Skeletal muscle tissue (tissue), 4 donors: ENCODE data around the gene TNFAIP8L3. TPM values are rescaled to one million over a fixed set of nuclear protein-coding genes. Genes with fewer than 3 reads are reported as not detected.
A peak's percentile ranks its signal among the peaks of the same experiment; 100 is the strongest.

Experiments used
- H3K27ac ChIP-seq: one replicate; pipeline ENCODE4 v1.7.0; 2013; ENCODE audit warnings: mild to moderate bottlenecking, low read depth, low read length, inconsistent platforms
- H3K27me3 ChIP-seq, 3 donors: one replicate each; pipeline ENCODE4 v1.7.0; 2013; ENCODE audit warnings: low read length in 3 of 3; ENCODE audit not compliant: control insufficient read depth in 3 of 3, insufficient read depth in 3 of 3
- H3K36me3 ChIP-seq, 3 donors: one replicate each; pipeline ENCODE4 v1.7.0; 2013; ENCODE audit warnings: low read length in 3 of 3; ENCODE audit not compliant: control insufficient read depth in 3 of 3, insufficient read depth in 3 of 3
- H3K4me1 ChIP-seq, 3 donors: one replicate each; pipeline ENCODE4 v1.7.0; 2013; ENCODE audit warnings: low read length in 3 of 3, mild to moderate bottlenecking in 3 of 3; ENCODE audit not compliant: control insufficient read depth in 3 of 3, insufficient read depth in 3 of 3
- H3K4me3 ChIP-seq, 3 donors: one replicate each; pipeline ENCODE4 v1.7.0; 2013; ENCODE audit warnings: low read length in 3 of 3
- H3K9ac ChIP-seq, 3 donors: one replicate each; pipeline ENCODE4 v1.7.0; 2013; ENCODE audit warnings: low read length in 3 of 3, mild to moderate bottlenecking in 3 of 3, moderate library complexity in 2 of 3, low read depth in 1 of 3
- H3K9me3 ChIP-seq, 3 donors: one replicate each; pipeline ENCODE4 v1.7.0; 2013; ENCODE audit warnings: low read length in 3 of 3; ENCODE audit not compliant: control insufficient read depth in 3 of 3
- total RNA-seq: library from RNA; depleted of rRNA; stranded (reverse); fragments of >200 nt; gene quantifications from one replicate; pipeline ENCODE4 v1.2.3, GENCODE V29; 2014
- donor health status: Osteomylitis.

Gene TNFAIP8L3
- total RNA-seq, 1 donor from 2014 or later, result 2.1 TPM

DNA sequence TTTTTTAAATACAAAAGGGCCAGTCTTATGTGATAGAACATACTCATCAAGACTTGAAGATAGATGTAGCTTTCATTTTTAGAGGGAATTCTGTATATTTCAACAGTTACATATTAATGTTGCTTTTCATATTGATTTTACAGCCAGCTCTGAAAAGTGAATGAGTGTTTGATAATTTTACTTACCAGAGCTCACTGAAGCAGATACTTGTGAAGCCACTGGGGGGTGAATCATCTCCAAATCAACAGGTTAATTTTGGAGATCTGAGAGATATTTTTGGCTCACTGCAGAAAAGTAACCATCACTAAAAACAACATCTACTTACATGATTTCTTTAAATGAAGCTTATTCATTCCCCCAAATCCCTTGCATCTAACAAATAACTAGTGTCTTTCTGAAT, 24.7 kb downstream of the TNFAIP8L3 start:
- Histone ChIP-seq H3K27ac (no peak overlapping the region), H3K9me3 (no peaks in the 10 kb centered on the region)

DNA sequence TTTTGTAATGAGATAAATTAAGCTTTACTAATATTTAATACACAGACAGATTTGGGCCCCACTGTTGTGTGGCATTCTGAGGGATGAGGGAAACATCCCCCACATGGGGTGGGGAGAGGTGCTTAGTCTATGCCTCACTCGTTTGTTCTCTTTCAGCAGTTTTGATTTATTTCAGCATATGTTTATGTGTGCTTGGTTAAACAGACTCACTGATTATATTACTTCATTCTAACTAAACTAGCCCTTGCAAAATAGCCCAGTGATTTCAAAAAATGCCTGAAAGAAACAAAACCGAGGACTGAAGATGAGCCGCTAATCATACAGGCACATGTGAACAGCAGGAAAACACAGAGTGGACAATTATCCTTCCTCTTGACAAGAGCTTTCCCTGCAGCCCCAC, 27.2 kb downstream of the TNFAIP8L3 start:
- Histone ChIP-seq H3K9ac (no peak overlapping the region), H3K36me3 (no peaks in the 10 kb centered on the region), H3K27me3 (no peaks in the 10 kb centered on the region), H3K4me1 (no peaks in the 10 kb centered on the region), H3K27ac (no peak overlapping the region), H3K4me3 (no peak overlapping the region), H3K9me3 (no peaks in the 10 kb centered on the region)

More for the DNA sequence above, 24.7 kb downstream of the TNFAIP8L3 start:
- H3K27me3 ChIP-seq, result no peaks in the 10 kb centered on the region
- no peak overlapping the region for H3K4me3 ChIP-seq
- H3K4me1 ChIP-seq, result peaks cover under 1 to 5% (median 2%) of the 10 kb centered on the region in 3 donors
- H3K36me3 ChIP-seq, result no peaks in the 10 kb centered on the region
- no peak overlapping the region for H3K9ac ChIP-seq

DNA sequence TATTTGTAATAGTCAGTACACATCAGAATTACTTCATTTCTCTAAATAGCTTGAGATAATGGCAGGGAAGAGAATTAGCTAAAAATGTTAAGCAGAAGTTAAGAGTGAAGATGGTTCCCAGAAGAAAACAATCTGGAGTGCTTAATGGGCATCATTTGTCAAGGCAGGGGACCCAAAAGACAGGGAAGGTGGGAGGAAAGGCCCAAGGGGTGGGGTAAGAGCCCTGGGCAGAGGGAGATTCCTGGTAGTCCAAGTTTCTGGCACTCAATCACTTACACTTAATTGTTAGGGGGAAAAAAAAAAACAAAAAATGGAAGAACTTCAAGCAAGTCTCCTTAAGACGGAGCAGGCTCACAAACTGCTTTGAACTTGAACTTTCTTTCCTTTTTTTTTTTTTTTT, 28.9 kb downstream of the TNFAIP8L3 start:
- H3K9me3 ChIP-seq, result no peaks in the 10 kb centered on the region
- H3K36me3 ChIP-seq, result no peaks in the 10 kb centered on the region
- no peaks in the 10 kb centered on the region for H3K27me3 ChIP-seq
- H3K4me3 ChIP-seq, result no peak overlapping the region
- H3K27ac ChIP-seq, result no peak overlapping the region
- no peak overlapping the region for H3K9ac ChIP-seq
- no peaks in the 10 kb centered on the region for H3K4me1 ChIP-seq

DNA sequence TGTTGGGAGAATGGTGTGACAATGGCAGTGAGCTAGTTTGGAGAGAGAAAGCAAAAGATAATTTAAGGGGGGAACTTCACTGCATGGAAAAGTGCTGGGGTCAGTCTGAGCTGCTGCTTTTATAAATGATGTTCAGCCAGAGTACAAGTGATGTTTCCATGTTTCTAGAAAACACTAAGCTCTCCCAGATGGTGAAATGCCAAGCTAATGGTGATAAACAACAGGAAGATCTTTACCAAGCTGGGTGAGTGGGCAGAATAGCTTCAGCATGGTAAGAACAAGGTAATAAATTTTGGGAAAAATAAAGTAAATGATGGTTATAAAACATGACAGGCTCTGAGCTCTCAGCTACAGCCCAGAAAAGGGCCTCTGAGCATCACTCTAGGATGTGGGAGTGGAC, 29.4 kb downstream of the TNFAIP8L3 start:
- no peak overlapping the region for H3K4me3 ChIP-seq
- no peak overlapping the region for H3K27ac ChIP-seq
- no peaks in the 10 kb centered on the region for H3K27me3 ChIP-seq
- H3K9ac ChIP-seq, result no peak overlapping the region
- no peaks in the 10 kb centered on the region for H3K36me3 ChIP-seq
- no peaks in the 10 kb centered on the region for H3K9me3 ChIP-seq
- no peaks in the 10 kb centered on the region for H3K4me1 ChIP-seq

DNA sequence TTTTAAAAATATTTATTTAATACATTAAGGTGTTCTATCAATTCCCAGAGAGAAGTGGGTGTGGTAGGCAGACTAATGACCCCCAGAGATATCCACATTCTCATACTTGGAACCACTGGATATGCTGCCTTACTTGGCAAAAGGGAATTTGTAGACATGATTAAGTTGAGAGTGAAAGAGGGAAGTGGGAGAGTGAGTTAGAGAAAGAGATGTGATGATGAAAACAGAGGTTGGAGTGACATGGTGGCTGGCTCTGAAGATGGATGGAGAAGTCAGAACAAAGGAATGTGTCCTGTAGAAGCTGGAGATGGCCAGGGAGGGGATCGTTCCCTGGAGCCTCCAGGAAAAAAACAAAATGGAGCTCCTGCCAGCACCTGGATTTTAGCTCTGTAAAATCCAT, 32.0 kb downstream of the TNFAIP8L3 start:
- Histone ChIP-seq H3K4me1 (no peaks in the 10 kb centered on the region), H3K27me3 (no peaks in the 10 kb centered on the region), H3K9ac (no peak overlapping the region), H3K36me3 (peaks cover 0 to 3% (median 0%) of the 10 kb centered on the region in 3 donors), H3K4me3 (no peak overlapping the region), H3K9me3 (no peaks in the 10 kb centered on the region), H3K27ac (no peak overlapping the region)

DNA sequence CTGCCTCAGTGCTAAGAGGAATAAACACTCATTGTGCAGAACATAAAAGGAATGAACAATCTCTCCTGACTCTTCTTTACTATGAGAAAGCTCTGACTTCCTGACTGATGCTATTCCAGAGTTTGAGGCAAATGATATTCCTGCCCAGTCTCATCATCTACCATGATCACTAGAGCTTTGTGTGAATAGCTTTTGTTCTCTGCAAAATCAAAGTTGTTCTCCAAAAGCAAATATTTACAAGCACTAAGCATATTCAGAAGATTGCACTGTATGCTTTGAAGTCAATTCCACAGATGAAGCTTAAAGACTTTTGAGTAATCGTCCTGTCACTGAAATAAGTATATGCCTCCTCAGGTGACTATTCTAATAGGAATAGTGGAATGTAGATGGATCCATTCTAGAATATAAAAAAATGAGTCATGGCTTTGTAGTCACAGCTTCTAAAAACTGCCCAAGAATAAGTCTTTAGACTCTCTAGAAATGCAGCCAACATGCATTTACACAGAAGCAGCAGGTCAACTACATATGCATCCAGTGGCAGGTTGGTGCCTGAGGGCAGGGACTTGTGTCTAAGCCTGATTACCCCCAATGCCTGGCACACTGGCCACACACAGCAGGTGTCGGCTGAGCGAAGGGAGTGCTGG, 34.6 kb downstream of the TNFAIP8L3 start:
- no peaks in the 10 kb centered on the region for H3K4me1 ChIP-seq
- no peak overlapping the region for H3K9ac ChIP-seq
- H3K27ac ChIP-seq, result no peak overlapping the region
- H3K27me3 ChIP-seq, result no peaks in the 10 kb centered on the region
- no peak overlapping the region for H3K4me3 ChIP-seq
- no peaks in the 10 kb centered on the region for H3K9me3 ChIP-seq
- H3K36me3 ChIP-seq, result peaks cover 0 to 9% (median 0%) of the 10 kb centered on the region in 3 donors

DNA sequence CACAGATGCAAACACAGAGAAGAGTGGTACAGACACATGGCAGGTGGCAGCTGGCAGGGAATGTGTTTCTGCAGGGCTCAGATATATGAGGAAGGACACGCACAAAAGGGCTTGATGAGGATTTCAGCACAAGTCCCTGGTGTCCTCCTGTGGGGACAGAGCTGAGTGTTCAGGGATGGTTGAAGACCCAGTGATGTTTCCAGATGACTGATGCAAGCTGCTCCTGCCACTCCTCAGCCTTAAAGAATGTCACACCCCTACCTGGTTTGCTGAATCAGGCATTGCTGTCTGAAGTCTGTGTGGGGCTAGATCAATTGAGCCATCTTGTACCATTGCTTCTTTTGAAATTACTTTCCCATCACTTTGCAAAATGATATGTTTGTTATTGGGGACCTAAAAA, 40.2 kb downstream of the TNFAIP8L3 start:
- no peak overlapping the region for H3K9ac ChIP-seq
- H3K27ac ChIP-seq, result no peak overlapping the region
- no peaks in the 10 kb centered on the region for H3K27me3 ChIP-seq
- H3K36me3 ChIP-seq, result peaks cover 0 to 9% (median 0%) of the 10 kb centered on the region in 3 donors
- H3K9me3 ChIP-seq, result no peaks in the 10 kb centered on the region
- peaks cover 11 to 13% (median 13%) of the 10 kb centered on the region in 3 donors for H3K4me1 ChIP-seq
- no peak overlapping the region for H3K4me3 ChIP-seq

DNA sequence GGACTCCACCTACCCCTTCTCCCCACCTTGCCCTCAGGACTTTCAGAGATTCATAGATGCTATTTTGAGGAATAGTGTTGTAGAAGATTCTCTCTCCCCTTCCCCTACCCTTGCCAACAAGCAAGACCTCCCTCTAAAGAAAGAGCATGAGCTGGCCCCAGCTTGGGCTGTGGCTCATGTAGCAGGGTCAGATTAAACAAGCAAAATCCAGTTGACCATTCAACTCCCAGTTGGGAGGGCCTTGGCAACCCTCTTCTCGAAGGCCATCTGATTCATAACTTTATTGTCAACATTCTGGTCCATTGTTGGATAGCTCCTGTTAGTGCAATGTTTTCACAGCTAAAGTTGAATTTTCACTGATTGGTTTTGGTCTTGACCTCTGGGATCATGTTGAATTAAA, 41.1 kb downstream of the TNFAIP8L3 start:
- H3K4me3 ChIP-seq, result no peak overlapping the region
- no peaks in the 10 kb centered on the region for H3K27me3 ChIP-seq
- H3K27ac ChIP-seq, result no peak overlapping the region
- no peak overlapping the region for H3K9ac ChIP-seq
- H3K9me3 ChIP-seq, result no peaks in the 10 kb centered on the region
- H3K36me3 ChIP-seq, result peaks cover 0 to 9% (median 0%) of the 10 kb centered on the region in 3 donors
- peaks cover 11 to 13% (median 13%) of the 10 kb centered on the region in 3 donors for H3K4me1 ChIP-seq

DNA sequence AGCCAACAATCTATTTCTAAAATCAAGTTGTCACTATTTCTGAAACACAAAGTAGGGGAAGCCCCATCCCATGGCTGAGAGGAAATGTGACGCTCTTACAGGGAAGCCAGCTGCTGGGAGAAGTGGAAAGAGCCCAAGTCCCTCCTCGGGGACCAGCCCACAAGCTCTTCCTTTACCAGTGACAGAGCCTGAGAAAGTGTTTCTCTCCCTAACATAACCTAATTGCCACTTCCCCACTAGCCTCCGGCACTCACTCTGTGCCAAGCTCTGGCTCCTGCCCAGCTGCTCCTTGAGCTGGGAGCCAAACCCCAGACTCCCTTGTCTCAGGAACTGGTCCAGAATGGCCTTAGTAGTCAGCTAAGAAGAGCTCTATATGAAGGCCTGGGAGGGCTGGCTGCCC, 42.9 kb downstream of the TNFAIP8L3 start:
- H3K4me3 ChIP-seq, result no peak overlapping the region
- H3K4me1 ChIP-seq, result peaks cover 16 to 17% (median 16%) of the 10 kb centered on the region in 3 donors
- H3K9ac ChIP-seq, result peak overlapping the region in 1 of 3 donors; percentile 36
- peak overlapping the region; percentile 73 for H3K27ac ChIP-seq
- H3K36me3 ChIP-seq, result no peaks in the 10 kb centered on the region
- no peaks in the 10 kb centered on the region for H3K9me3 ChIP-seq
- no peaks in the 10 kb centered on the region for H3K27me3 ChIP-seq

DNA sequence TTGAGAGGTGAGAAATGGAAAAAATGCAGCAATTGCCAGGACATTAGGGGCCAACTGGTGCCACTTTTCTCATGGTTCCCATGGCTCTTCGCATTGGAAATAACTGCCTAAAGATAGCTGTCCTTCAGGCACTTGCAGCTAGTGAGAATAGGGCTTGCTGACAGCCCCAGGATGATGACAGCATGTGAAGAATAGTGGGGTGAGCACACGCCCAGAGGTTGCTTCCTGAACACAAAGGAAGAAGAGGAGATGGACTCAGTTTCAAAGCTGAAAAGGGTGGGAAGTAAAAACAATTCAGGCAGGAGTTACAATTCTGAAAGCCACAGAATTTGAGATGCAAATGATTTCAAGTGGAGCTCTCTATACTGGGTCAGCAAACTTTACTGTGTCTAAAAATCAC, 45.6 kb downstream of the TNFAIP8L3 start:
- Histone ChIP-seq H3K4me3 (no peak overlapping the region), H3K9ac (no peak overlapping the region), H3K36me3 (no peaks in the 10 kb centered on the region), H3K4me1 (peaks cover 16 to 17% (median 16%) of the 10 kb centered on the region in 3 donors), H3K27ac (no peak overlapping the region), H3K9me3 (no peaks in the 10 kb centered on the region), H3K27me3 (no peaks in the 10 kb centered on the region)
